LNCAP (cell line): Measurements from ENCODE around the gene PVALEF.

Experiments used
- CTCF ChIP-seq: fragments of 450-650 bp; IDR thresholded peaks from 2 replicates; pipeline ENCODE4 v1.5.1; 2017; ENCODE audit warnings: mild to moderate bottlenecking

The PVALEF gene

GRCh38 chr17:81191116-81191515, 25.8 kb downstream of the PVALEF start:
- no peak for TF ChIP-seq CTCF

- no peak for TF ChIP-seq CTCF
These were observed 26.3 kb downstream of the PVALEF start for GRCh38 chr17:81191646-81192045.

GRCh38 chr17:81192386-81193050, 27.2 kb downstream of the PVALEF start:
- no peak for TF ChIP-seq CTCF

GRCh38 chr17:81193051-81193410, 27.7 kb downstream of the PVALEF start:
- no peak for TF ChIP-seq CTCF

GRCh38 chr17:81193470-81194224, 28.3 kb downstream of the PVALEF start:
- no peak for TF ChIP-seq CTCF

- no peak for TF ChIP-seq CTCF
These were observed 29.0 kb downstream of the PVALEF start for GRCh38 chr17:81194225-81194760.

GRCh38 chr17:81194941-81195901, 29.9 kb downstream of the PVALEF start:
- no peak for TF ChIP-seq CTCF
